ENCODE results near the gene FLT3. TPM values are rescaled to one million over a fixed set of nuclear protein-coding genes. Genes with fewer than 3 reads are reported as not detected.

FLT3 gene
- total and polyA plus RNA-seq, 2 donors (not counting 1 experiment from before 2014, with no cell fraction given) = 0.13 to 0.42 TPM

DNA sequence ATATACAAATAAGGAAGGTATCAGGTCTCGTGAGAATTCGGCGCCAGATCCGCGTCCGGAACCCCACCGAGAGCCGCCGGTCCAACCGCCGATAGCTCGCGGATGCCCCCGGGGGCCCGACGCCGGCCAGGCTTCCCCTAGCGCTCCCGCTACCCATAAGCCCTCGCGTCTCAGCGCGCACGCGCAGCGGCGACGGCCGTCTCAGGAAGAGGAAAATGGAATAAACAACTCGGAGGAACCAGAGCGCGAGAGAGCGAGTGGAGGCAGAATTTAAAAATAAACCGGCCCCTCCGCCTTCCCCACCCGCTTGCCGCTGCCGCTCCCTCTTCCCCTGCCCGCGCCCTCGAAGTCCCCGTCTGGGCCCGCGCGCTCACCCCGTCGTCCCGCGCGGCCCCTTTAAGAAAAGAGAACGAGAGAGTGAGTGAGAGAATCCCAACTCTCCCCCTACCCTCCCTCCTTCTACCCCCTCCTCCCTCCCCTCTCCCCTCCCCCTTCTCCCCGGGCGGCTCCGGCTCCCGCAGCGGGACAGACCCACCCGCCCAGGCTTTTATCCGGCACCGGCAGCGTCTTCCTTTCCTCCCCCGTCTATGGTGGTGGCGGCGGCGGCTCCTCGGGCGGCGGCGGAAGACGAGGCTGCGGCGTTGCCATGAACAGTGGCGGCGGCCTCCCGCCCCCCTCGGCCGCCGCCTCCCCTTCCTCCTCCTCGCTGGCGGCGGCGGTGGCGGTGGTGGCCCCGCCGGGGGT is 37.8 kb upstream of the FLT3 start, which contains the start of gene PAN3:
TSS of gene PAN3 (plus strand) at position 534 of the 744 bp plus-strand sequence. CDS start at position 647, 113 bp downstream.
- Histone ChIP-seq H3K9me3 (ENCODE audit: control extremely low read depth in 1 of 3, control insufficient read depth in 2 of 3, insufficient read depth in 1 of 3, low read length in 2 of 3) (no peaks in the 10 kb centered on the region), H2AFZ (ENCODE audit: insufficient read depth, low read depth, low read length, poor library complexity, severe bottlenecking) (peak within 1 kb of the TSS; percentile 71), H3K27ac (ENCODE audit: low read length in 2 of 2) (peak within 1 kb of the TSS; percentile 92 to 95), H3K9ac (ENCODE audit: low read length) (peak within 1 kb of the TSS; percentile 81), H4K20me1 (ENCODE audit: control insufficient read depth, insufficient read depth, low read length, poor library complexity, severe bottlenecking) (peaks cover 26% of the 10 kb centered on the region), H3K4me1 (ENCODE audit: control insufficient read depth in 2 of 2, insufficient read depth in 2 of 2, low read length in 2 of 2) (peaks cover 37 to 43% of the 10 kb centered on the region in 2 donors), H3K27me3 (replicated peaks in 1 of 4; ENCODE audit: control extremely low read depth in 1 of 4, control insufficient read depth in 3 of 4, insufficient read depth in 4 of 4, low read length in 3 of 4) (no peaks in the 10 kb centered on the region), H3K79me2 (ENCODE audit: control insufficient read depth, insufficient read depth, low read length) (peaks cover 51% of the 10 kb centered on the region), H3K4me2 (replicated peaks; ENCODE audit: low read depth, low read length, poor library complexity, severe bottlenecking) (peak within 1 kb of the TSS; percentile 80), H3K4me3 (ENCODE audit: control extremely low read depth in 1 of 5, extremely low read depth in 1 of 5, insufficient read depth in 1 of 5, low read depth in 2 of 5, low read length in 4 of 5) (peak within 1 kb of the TSS; percentile 80 to 97 (median 93)), H3K36me3 (replicated peaks in 1 of 2; ENCODE audit: control extremely low read depth in 1 of 2, control insufficient read depth in 1 of 2, extremely low read depth in 1 of 2, insufficient read depth in 2 of 2, low read length in 1 of 2) (no peaks in the 10 kb centered on the region)
- peak within 1 kb of the TSS; percentile 99 for H3K27ac Mint-ChIP-seq
- peaks cover 50% of the 10 kb centered on the region for H3K4me1 Mint-ChIP-seq
- under 1% methylated on average over 71 of the region's 84 CpGs for WGBS (ENCODE audit: insufficient coverage)
- POLR2A ChIA-PET = interaction anchor here (0.6 to 1.3 kb wide), 7 partner anchors 9 to 691 kb away, joined by 3 to 5 read pairs (median 3); partner anchors contain the start of gene POMP
- peak; percentile 65 for ATAC-seq (ENCODE audit: low read depth)
- no peak for TF ChIP-seq EZH2 (IDR thresholded peaks at IDR 0.05; ENCODE audit: borderline replicate concordance, insufficient read depth, low read depth, low read length, poor library complexity, severe bottlenecking)
- TF ChIP-seq, protein P1, sequence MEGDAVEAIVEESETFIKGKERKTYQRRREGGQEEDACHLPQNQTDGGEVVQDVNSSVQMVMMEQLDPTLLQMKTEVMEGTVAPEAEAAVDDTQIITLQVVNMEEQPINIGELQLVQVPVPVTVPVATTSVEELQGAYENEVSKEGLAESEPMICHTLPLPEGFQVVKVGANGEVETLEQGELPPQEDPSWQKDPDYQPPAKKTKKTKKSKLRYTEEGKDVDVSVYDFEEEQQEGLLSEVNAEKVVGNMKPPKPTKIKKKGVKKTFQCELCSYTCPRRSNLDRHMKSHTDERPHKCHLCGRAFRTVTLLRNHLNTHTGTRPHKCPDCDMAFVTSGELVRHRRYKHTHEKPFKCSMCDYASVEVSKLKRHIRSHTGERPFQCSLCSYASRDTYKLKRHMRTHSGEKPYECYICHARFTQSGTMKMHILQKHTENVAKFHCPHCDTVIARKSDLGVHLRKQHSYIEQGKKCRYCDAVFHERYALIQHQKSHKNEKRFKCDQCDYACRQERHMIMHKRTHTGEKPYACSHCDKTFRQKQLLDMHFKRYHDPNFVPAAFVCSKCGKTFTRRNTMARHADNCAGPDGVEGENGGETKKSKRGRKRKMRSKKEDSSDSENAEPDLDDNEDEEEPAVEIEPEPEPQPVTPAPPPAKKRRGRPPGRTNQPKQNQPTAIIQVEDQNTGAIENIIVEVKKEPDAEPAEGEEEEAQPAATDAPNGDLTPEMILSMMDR (IDR thresholded peaks at IDR 0.05) = no peak
- H3K27me3 Mint-ChIP-seq = no peaks in the 10 kb centered on the region
- DNase-seq = peak; percentile 96
- H3K4me3 Mint-ChIP-seq = peak within 1 kb of the TSS; percentile 87
- H3K9me3 Mint-ChIP-seq (ENCODE audit: insufficient read depth) = no peaks in the 10 kb centered on the region
- intact Hi-C loops (cut with micrococcal nuclease) = loop anchor here (1.0 to 10.0 kb wide), 9 partner anchors 37 to 1953 kb away; partner anchors contain the start of genes FLT3 and POMP
- CTCF ChIA-PET = interaction anchor here (0.7 to 2.0 kb wide), 7 partner anchors 90 to 1285 kb away, joined by 4 to 7 read pairs (median 5); no protein-coding TSS in a partner anchor
